Spinal cord (tissue), 10 donors: ENCODE measurements around the gene CD300LB. TPM values are rescaled to one million over a fixed set of nuclear protein-coding genes. Genes with fewer than 3 reads are reported as not detected.
A peak's percentile ranks its signal among the peaks of the same experiment; 100 is the strongest.
"Not testable (repeated sequence)": the region's sequence is repeated elsewhere in the genome, so short reads cannot be mapped to it uniquely, and the experiment has no call there.

ENCODE experiments used
- DNase-seq, 6 donors: peaks; one replicate each; pipeline versions ENCODE4 v3.0.0 to v3.0.0-alpha.2; 2013 to 2015; ENCODE audit warnings: low spot score in 6 of 6, low read depth in 4 of 6
- H3K27ac ChIP-seq: one replicate; pipeline ENCODE4 v1.5.1; 2013; ENCODE audit warnings: low read depth, low read length, control low read depth
- H3K27me3 ChIP-seq: one replicate; pipeline ENCODE4 v1.6.1; 2013; ENCODE audit warnings: low read length; ENCODE audit not compliant: control insufficient read depth, insufficient read depth
- H3K36me3 ChIP-seq: one replicate; pipeline ENCODE4 v1.6.1; 2013; ENCODE audit warnings: low read length; ENCODE audit not compliant: control insufficient read depth, insufficient read depth
- H3K4me1 ChIP-seq: one replicate; pipeline ENCODE4 v1.6.1; 2013; ENCODE audit warnings: low read length; ENCODE audit not compliant: control insufficient read depth, insufficient read depth
- H3K4me3 ChIP-seq: one replicate; pipeline ENCODE4 v1.5.1; 2013; ENCODE audit warnings: low read depth, low read length, control low read depth
- H3K9me3 ChIP-seq: one replicate; pipeline ENCODE4 v1.6.1; 2013; ENCODE audit warnings: low read length; ENCODE audit not compliant: control insufficient read depth, insufficient read depth
- WGBS: methylation state at CpG from one replicate; pipeline ENCODE4 v1.1.5; 2013; ENCODE audit warnings: missing lambda C conversion rate; ENCODE audit not compliant: insufficient coverage; 5-methylcytosine and 5-hydroxymethylcytosine counted together
- polyA plus RNA-seq, 2 donors: library from polyadenylated mRNA; unstranded; fragments of 120-200 nt; gene quantifications; one replicate each; pipeline ENCODE4 v1.2.1, GENCODE V29; 2013; ENCODE audit not compliant: insufficient read length in 2 of 2
- total RNA-seq, 2 donors: library from RNA; depleted of rRNA in 1 of 2; stranded (reverse); fragments of 120-200 nt in 1 of 2; fragments of >200 nt in 1 of 2; gene quantifications; one replicate each; pipeline versions ENCODE4 v1.2.3 to v1.2.4, GENCODE V29; 2013 to 2014
- donor health status: healthy.

CD300LB gene
- total and polyA plus RNA-seq, 4 donors, result 0.14 to 0.30 TPM; not detected in 2

- H3K27ac ChIP-seq, result no peak overlapping the region
- no peaks in the 10 kb centered on the region for H3K9me3 ChIP-seq
- no peaks in the 10 kb centered on the region for H3K4me1 ChIP-seq
- H3K4me3 ChIP-seq, result no peak overlapping the region
- no peak for DNase-seq
- H3K27me3 ChIP-seq, result no peaks in the 10 kb centered on the region
- H3K36me3 ChIP-seq, result no peaks in the 10 kb centered on the region
Observed at GRCh38 chr17:74508156-74508555, 23.1 kb downstream of the CD300LB start.

GRCh38 chr17:74503949-74504348 is 27.3 kb downstream of the CD300LB start:
- not testable (repeated sequence) for H3K27ac ChIP-seq, H3K36me3 ChIP-seq, H3K27me3 ChIP-seq, H3K4me3 ChIP-seq, H3K9me3 ChIP-seq, DNase-seq, H3K4me1 ChIP-seq
- 91% methylated on average over 5 of the region's 5 CpGs for WGBS

GRCh38 chr17:74502861-74503260 is 28.4 kb downstream of the CD300LB start:
- H3K4me1 ChIP-seq, result no peaks in the 10 kb centered on the region
- WGBS, result no CpG with 5 or more reads among the region's 6 CpGs
- H3K27ac ChIP-seq, result no peak overlapping the region
- H3K4me3 ChIP-seq, result no peak overlapping the region
- DNase-seq, result no peak
- no peaks in the 10 kb centered on the region for H3K27me3 ChIP-seq
- no peaks in the 10 kb centered on the region for H3K9me3 ChIP-seq
- no peaks in the 10 kb centered on the region for H3K36me3 ChIP-seq

- Histone ChIP-seq H3K4me3 (no peak overlapping the region), H3K27me3 (no peaks in the 10 kb centered on the region), H3K27ac (no peak overlapping the region), H3K9me3 (no peaks in the 10 kb centered on the region), H3K36me3 (no peaks in the 10 kb centered on the region), H3K4me1 (no peaks in the 10 kb centered on the region)
- DNase-seq, result no peak
- 79% methylated on average over 3 of the region's 3 CpGs for WGBS
Observed at GRCh38 chr17:74499992-74500391, 31.3 kb downstream of the CD300LB start.

- DNase-seq, result no peak
- Histone ChIP-seq H3K27me3 (no peaks in the 10 kb centered on the region), H3K4me1 (no peaks in the 10 kb centered on the region), H3K36me3 (no peaks in the 10 kb centered on the region), H3K4me3 (no peak overlapping the region), H3K27ac (no peak overlapping the region), H3K9me3 (no peaks in the 10 kb centered on the region)
- WGBS, result 90% methylated on average over 3 of the region's 5 CpGs
Observed at GRCh38 chr17:74497471-74497870, 33.8 kb downstream of the CD300LB start.

- H3K9me3 ChIP-seq, result no peaks in the 10 kb centered on the region
- peak; percentile 24 to 90 (median 60) for DNase-seq
- no peaks in the 10 kb centered on the region for H3K27me3 ChIP-seq
- no peaks in the 10 kb centered on the region for H3K36me3 ChIP-seq
- 26% methylated on average over 11 of the region's 11 CpGs for WGBS
- H3K4me1 ChIP-seq, result no peaks in the 10 kb centered on the region
- no peak overlapping the region for H3K4me3 ChIP-seq
- no peak overlapping the region for H3K27ac ChIP-seq
Observed at GRCh38 chr17:74493331-74493833, 37.9 kb downstream of the CD300LB start.

- no peaks in the 10 kb centered on the region for H3K9me3 ChIP-seq
- no CpG with 5 or more reads among the region's 7 CpGs for WGBS
- H3K4me1 ChIP-seq, result no peaks in the 10 kb centered on the region
- H3K36me3 ChIP-seq, result no peaks in the 10 kb centered on the region
- DNase-seq, result peak in 1 of 6 donors; percentile 25
- no peak overlapping the region for H3K27ac ChIP-seq
- H3K4me3 ChIP-seq, result no peak overlapping the region
- H3K27me3 ChIP-seq, result no peaks in the 10 kb centered on the region
Observed at GRCh38 chr17:74491626-74492025, 39.6 kb downstream of the CD300LB start.

GRCh38 chr17:74490716-74491115 is 40.6 kb downstream of the CD300LB start:
- no peaks in the 10 kb centered on the region for H3K27me3 ChIP-seq
- H3K27ac ChIP-seq, result no peak overlapping the region
- no peaks in the 10 kb centered on the region for H3K36me3 ChIP-seq
- no peaks in the 10 kb centered on the region for H3K4me1 ChIP-seq
- no peak overlapping the region for H3K4me3 ChIP-seq
- no peak for DNase-seq
- H3K9me3 ChIP-seq, result no peaks in the 10 kb centered on the region
- 95% methylated on average over 8 of the region's 9 CpGs for WGBS

- H3K36me3 ChIP-seq, H3K9me3 ChIP-seq, H3K27ac ChIP-seq, H3K4me3 ChIP-seq, H3K27me3 ChIP-seq, DNase-seq, H3K4me1 ChIP-seq: not testable (repeated sequence)
- 93% methylated on average over 4 of the region's 4 CpGs for WGBS
Observed at GRCh38 chr17:74488276-74488675, 43.0 kb downstream of the CD300LB start.

- Histone ChIP-seq H3K4me1 (no peaks in the 10 kb centered on the region), H3K9me3 (no peaks in the 10 kb centered on the region), H3K27ac (no peak overlapping the region), H3K36me3 (no peaks in the 10 kb centered on the region), H3K27me3 (no peaks in the 10 kb centered on the region), H3K4me3 (no peak overlapping the region)
- no peak for DNase-seq
- 93% methylated on average over 4 of the region's 5 CpGs for WGBS
Observed at GRCh38 chr17:74485841-74486240, 45.4 kb downstream of the CD300LB start.
